Gastroesophageal sphincter (tissue), 3 donors: Measurements from ENCODE around the gene FGGY.

Experiments used
- EP300 ChIP-seq: sonication (generic); formaldehyde crosslinking; IDR thresholded peaks from one replicate; pipeline ENCODE4 v1.6.1; 2017; ENCODE audit warnings: antibody characterized with exemption, mild to moderate bottlenecking
- TF ChIP-seq, protein P1 (sequence below), 4 experiments: fragments of 200-600 bp in 2 of 4; fragments of 450-650 bp in 2 of 4; sonication (generic) in 1 of 4; IDR thresholded peaks; one replicate each; pipeline ENCODE4 v1.5.1; 2017 to 2019; ENCODE audit warnings: antibody characterized with exemption in 4 of 4, mild to moderate bottlenecking in 2 of 4, moderate library complexity in 2 of 4

DNA sequence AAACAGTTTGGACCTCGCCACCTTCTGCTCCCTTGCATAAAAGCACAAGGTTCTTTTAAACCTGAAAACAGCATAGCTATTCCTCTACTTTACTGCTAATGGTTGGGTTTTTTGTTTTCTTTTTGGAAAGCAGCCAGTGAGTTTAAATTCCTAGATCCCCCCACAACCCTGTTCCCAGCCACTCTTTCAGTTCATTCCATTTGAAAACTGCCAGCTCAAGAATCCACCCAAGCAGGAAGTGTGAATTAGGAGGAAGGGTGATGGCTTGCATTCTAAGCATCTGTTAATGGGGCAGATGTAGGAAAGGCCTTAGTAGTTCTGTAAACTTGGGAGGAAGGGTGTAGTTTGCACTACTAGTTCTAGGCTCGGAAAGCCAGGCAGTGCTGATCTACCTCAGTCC, 344.9 kb downstream of the FGGY start:
- TF ChIP-seq EP300, result no peak
- TF ChIP-seq, protein P1, sequence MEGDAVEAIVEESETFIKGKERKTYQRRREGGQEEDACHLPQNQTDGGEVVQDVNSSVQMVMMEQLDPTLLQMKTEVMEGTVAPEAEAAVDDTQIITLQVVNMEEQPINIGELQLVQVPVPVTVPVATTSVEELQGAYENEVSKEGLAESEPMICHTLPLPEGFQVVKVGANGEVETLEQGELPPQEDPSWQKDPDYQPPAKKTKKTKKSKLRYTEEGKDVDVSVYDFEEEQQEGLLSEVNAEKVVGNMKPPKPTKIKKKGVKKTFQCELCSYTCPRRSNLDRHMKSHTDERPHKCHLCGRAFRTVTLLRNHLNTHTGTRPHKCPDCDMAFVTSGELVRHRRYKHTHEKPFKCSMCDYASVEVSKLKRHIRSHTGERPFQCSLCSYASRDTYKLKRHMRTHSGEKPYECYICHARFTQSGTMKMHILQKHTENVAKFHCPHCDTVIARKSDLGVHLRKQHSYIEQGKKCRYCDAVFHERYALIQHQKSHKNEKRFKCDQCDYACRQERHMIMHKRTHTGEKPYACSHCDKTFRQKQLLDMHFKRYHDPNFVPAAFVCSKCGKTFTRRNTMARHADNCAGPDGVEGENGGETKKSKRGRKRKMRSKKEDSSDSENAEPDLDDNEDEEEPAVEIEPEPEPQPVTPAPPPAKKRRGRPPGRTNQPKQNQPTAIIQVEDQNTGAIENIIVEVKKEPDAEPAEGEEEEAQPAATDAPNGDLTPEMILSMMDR (IDR thresholded peaks at IDR 0.05), result no peak
